Central memory CD4-positive, alpha-beta T cell (primary cell): ENCODE data around the gene KCNAB3.
A peak's percentile ranks its signal among the peaks of the same experiment; 100 is the strongest.
"Not testable (repeated sequence)": the region's sequence is repeated elsewhere in the genome, so short reads cannot be mapped to it uniquely, and the experiment has no call there.

Experiments
- DNase-seq: peaks from one replicate; pipeline ENCODE4 v3.0.0; 2022
- total RNA-seq, 3 experiments: gene quantifications; one replicate each; lab custom pipeline; 2026; lab: John Stamatoyannopoulos, UW

The KCNAB3 gene
- total RNA-seq = 7.0 to 11.8 (median 8.5) reads per million in 3 experiments

GRCh38 chr17:7929158-7930023 is at the start of gene KCNAB3:
TSS of gene KCNAB3 (minus strand) at chr17:7929856. CDS start at chr17:7929435, 421 bp downstream.
- peak; percentile 65 for DNase-seq

DNA sequence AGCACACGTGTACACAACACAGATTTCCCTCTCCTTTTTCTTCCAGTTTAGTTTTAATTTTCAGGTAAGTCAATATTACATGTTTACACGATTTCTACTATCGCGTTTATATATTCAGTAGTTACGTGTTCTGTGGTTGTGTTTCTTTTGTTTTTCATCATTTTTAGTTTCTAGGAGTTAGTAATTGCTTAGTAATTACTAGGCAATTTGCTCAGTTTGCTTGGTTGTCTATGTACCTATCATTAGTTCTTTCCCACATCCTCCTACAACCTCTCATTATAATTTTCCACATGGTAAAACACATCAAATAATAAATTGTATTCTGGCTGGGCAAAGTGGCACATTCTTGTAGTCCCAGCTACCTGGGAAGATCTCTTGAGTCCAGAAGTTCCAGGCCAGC is 48.1 kb upstream of the KCNAB3 start:
- DNase-seq = no peak

DNA sequence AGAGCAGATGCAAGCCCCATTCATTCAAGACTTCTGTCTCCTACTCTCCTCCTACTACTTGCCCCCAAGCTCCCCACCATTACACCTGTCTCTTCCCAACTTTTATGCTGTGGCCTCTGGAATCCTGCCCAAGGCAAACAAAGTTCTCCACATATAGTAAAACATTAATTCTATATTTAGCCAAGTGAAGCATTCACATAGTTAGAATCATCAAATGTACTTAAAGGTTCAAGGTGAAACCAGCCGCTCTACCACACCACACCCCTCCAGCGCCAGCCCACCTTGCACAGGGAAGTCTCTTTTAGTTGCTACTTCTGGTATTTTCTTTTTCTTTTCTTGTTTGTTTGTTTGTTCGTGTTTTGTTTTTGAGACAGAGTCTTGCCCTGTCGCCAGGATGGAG is 47.4 kb upstream of the KCNAB3 start:
- DNase-seq = no peak

DNA sequence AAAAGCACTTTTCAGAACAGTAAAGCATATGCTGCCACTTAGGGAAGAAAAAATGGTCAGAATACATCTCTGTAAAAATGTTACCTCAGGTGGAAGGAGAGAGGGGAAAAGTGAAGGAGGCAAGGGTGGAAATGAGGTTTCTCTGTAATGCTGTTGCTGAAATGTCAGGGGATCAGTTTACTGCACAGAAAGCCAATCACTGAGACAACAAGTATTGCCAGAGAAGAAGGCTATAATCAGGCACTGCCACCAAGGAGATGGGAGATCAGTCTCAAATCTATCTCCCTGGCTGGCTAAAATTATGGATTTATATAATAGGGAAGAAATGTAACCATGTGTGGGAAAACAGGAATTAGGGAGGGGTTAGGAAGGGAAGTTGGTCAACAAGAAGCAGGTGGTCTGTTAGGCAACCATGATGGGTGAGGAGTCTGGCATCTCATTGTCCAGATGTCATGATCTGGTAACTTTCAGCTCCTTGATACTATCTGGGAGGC is 45.0 kb upstream of the KCNAB3 start:
- no peak for DNase-seq

- DNase-seq = no peak
Measured at GRCh38 chr17:7972131-7972785, 42.6 kb upstream of the KCNAB3 start.

DNA sequence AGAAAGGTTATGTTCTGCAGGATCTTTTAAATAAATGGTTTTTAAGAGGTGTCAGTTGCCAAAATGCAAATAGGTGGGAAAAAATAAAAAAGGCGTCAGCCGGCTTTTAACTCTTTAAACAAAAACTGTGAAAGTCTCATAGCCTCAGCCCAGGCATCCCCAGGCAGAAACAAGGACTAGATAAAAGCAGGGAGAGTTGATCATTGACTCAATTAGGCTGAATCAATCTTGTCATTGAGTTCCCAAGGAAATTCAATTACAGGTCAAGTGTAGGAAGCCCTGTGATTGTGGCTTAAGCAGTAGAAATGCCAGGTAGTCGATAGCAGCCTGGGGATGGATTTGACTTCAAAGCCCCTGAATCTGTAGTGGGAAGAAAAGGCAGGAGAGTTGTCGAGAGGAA is 42.0 kb upstream of the KCNAB3 start:
- no peak for DNase-seq

GRCh38 chr17:7969433-7969832 is 39.8 kb upstream of the KCNAB3 start:
- no peak for DNase-seq

DNA sequence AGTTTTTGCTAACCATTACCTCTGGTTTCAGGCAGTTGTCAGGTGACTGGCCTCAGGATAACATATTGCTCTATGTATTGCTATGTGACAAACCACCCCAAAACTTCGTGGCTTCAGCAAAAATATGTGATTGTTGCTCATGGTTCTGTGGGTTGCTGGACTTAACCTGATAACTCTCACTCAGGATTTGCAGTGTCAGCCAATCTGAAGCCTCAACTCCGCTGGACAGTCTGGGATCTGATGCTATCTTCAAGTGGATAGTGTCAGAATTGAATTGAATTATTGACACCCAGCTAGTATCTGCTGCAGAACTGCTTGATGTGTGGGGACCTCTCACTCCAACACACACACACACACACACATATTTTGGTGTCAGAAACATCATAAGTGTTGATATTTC is 38.1 kb upstream of the KCNAB3 start:
- no peak for DNase-seq

GRCh38 chr17:7961421-7961820 is 31.8 kb upstream of the KCNAB3 start:
- no peak for DNase-seq

DNA sequence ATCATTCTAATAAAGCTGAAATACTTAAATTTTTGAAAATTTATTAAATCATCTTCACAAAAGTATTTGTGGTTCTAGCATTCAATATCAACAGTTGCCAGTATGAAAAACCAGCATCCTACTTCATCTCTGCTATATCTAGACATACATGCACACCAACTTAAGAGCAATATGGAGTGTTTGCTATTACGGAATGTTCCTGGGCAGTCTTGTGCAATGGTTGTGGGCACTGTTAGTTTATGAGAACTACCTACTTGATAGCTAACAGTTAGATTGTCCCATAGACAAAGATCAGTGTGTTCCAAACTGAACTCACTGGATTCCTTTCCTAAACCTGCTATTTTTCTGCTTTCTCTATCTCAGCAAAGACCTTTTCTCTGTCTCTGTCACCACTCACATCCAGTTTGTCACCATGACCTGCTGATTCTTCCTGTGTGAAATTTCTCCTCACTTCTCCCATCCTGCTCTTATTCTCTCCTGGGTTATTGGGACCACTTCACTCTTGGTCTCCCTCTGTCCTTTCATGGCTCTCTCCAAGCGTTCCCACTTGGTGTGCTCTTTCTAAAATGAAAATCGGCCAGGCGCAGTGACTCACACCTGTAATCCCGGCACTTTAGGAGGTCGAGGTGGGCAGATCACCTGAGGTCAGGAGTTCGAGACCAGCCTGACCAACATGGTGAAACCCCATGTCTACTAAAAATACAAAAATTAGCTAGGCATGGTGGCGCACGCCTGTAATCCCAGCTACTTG is 30.0 kb upstream of the KCNAB3 start:
- no peak for DNase-seq

GRCh38 chr17:7956228-7956965 is 26.7 kb upstream of the KCNAB3 start:
- DNase-seq = no peak

GRCh38 chr17:7955414-7956227 is 26.0 kb upstream of the KCNAB3 start:
- no peak for DNase-seq

DNA sequence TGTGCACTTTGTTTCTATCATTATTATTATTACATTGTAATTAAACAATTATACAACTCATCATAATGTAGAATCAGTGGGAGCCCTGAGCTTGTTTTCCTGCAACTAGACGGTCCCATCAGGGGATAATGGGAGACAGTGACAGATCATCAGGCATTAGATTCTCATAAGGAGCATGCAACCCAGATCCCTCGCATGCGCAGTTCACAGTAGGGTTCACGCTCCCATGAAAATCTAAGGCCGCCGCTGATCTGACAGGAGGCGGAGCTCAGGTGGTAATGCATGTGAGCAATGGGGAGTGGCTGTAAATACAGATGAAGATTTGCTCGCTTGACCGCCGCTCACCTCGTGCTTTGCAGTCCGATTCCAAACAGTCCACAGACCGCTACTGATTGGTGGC is 23.6 kb upstream of the KCNAB3 start:
- not testable (repeated sequence) for DNase-seq

GRCh38 chr17:7951143-7951792 is 21.6 kb upstream of the KCNAB3 start:
- DNase-seq = no peak

- no peak for DNase-seq
Measured at GRCh38 chr17:7950578-7950977, 20.9 kb upstream of the KCNAB3 start.

GRCh38 chr17:7947651-7948050 is 18.0 kb upstream of the KCNAB3 start:
- DNase-seq = no peak

- DNase-seq = no peak
Measured at GRCh38 chr17:7946441-7946840, 16.8 kb upstream of the KCNAB3 start.

DNA sequence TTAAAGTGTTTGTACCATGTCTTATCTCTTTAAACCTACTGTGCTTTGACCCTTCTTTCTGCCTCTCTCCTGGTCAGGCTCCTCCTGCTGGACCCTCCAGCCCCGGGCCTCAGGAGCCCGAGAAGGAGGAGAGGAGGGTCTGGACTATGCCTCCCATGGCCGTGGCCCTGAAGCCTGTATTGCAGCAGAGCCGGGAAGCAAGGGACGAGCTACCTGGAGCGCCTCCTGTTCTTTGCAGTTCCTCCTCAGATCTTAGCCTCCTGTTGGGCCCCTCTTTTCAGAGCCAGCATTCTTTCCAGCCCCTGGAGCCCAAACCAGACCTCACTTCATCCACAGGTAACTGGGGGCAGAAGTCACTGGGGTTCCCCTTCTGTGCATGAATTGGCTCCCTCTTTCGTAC is 16.0 kb upstream of the KCNAB3 start:
- DNase-seq = no peak

- DNase-seq = no peak
Measured at GRCh38 chr17:7944326-7944725, 14.7 kb upstream of the KCNAB3 start.

DNA sequence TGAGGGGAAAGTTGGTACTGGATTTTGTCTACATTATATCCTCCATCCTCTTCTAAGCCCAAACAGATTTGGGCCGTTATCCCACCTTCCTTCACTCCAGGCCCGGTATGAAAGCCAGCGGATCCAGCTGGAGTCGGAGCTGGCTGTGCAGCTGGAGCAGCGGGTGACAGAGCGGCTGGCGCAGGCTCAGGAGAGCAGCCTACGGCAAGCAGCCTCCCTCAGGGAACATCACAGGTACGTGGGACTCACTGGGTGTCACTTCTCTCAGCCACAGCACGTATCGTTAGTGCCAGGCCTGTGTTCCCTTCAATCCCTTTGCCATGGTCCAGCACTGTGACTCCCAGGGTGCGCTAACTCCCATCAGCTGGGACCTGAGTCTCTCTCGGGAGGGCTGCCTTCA is 13.6 kb upstream of the KCNAB3 start:
- no peak for DNase-seq

- DNase-seq = no peak
Measured at GRCh38 chr17:7940743-7941142, 11.1 kb upstream of the KCNAB3 start.
